HS-27A (cell line): ENCODE measurements around the gene ATRNL1.

ENCODE experiments used
- DNase-seq: peaks from one replicate; pipeline ENCODE4 v3.0.0-alpha.2; 2012; ENCODE audit warnings: low read depth, missing footprints

ATRNL1 gene

GRCh38 chr10:115093286-115093775 is at the start of gene ATRNL1:
Gene ATRNL1, plus strand, starts transcription at chr10:115093365. Its CDS starts 386 bp downstream, at chr10:115093751.
- no peak for DNase-seq

GRCh38 chr10:115043719-115044118 is 49.4 kb upstream of the ATRNL1 start:
- no peak for DNase-seq

GRCh38 chr10:115044891-115045290 is 48.3 kb upstream of the ATRNL1 start:
- no peak for DNase-seq

GRCh38 chr10:115045499-115045898 is 47.7 kb upstream of the ATRNL1 start:
- DNase-seq = no peak

GRCh38 chr10:115046686-115047236 is 46.4 kb upstream of the ATRNL1 start:
- no peak for DNase-seq

- no peak for DNase-seq
Observed at GRCh38 chr10:115047705-115048104, 45.5 kb upstream of the ATRNL1 start.

GRCh38 chr10:115049318-115049717 is 43.8 kb upstream of the ATRNL1 start:
- no peak for DNase-seq

- peak; percentile 48 for DNase-seq
Observed at GRCh38 chr10:115049960-115050359, 43.2 kb upstream of the ATRNL1 start.

- DNase-seq = no peak
Observed at GRCh38 chr10:115050375-115051010, 42.7 kb upstream of the ATRNL1 start.

- no peak for DNase-seq
Observed at GRCh38 chr10:115051216-115051615, 41.9 kb upstream of the ATRNL1 start.

GRCh38 chr10:115052226-115052625 is 40.9 kb upstream of the ATRNL1 start:
- DNase-seq = no peak

- DNase-seq = no peak
Observed at GRCh38 chr10:115052728-115053127, 40.4 kb upstream of the ATRNL1 start.

GRCh38 chr10:115056186-115056585 is 37.0 kb upstream of the ATRNL1 start:
- no peak for DNase-seq

GRCh38 chr10:115059301-115059898 is 33.8 kb upstream of the ATRNL1 start:
- no peak for DNase-seq

GRCh38 chr10:115063701-115064658 is 29.2 kb upstream of the ATRNL1 start:
- no peak for DNase-seq

GRCh38 chr10:115065801-115066200 is 27.4 kb upstream of the ATRNL1 start:
- no peak for DNase-seq

GRCh38 chr10:115066528-115066927 is 26.6 kb upstream of the ATRNL1 start:
- DNase-seq = no peak

- no peak for DNase-seq
Observed at GRCh38 chr10:115073796-115074195, 19.4 kb upstream of the ATRNL1 start.

- no peak for DNase-seq
Observed at GRCh38 chr10:115082506-115082905, 10.7 kb upstream of the ATRNL1 start.

- DNase-seq = no peak
Observed at GRCh38 chr10:115084277-115084850, 8.8 kb upstream of the ATRNL1 start.

- DNase-seq = no peak
Observed at GRCh38 chr10:115091161-115091560, 2.0 kb upstream of the ATRNL1 start.

- no peak for DNase-seq
Observed at GRCh38 chr10:115092258-115092554, 959 bp upstream of the ATRNL1 start.
